Measurements from ENCODE around the gene GLT1D1. TPM values are rescaled to one million over a fixed set of nuclear protein-coding genes. Genes with fewer than 3 reads are reported as not detected.

The GLT1D1 gene
- total RNA-seq, 1 experiment from 2014 or later = not detected

GRCh38 chr12:128856035-128856790 lies 2.9 kb downstream of the GLT1D1 start (continued):
- TF ChIP-seq POLR2AphosphoS5 (IDR thresholded peaks at IDR 0.05; ENCODE audit: low read depth, low read length) (no peak), YY1 (IDR thresholded peaks at IDR 0.05; ENCODE audit: extremely low read depth, insufficient replicate concordance, low read depth, low read length) (no peak), CBX3 (IDR thresholded peaks at IDR 0.05; ENCODE audit: low read depth) (no peak)

DNA sequence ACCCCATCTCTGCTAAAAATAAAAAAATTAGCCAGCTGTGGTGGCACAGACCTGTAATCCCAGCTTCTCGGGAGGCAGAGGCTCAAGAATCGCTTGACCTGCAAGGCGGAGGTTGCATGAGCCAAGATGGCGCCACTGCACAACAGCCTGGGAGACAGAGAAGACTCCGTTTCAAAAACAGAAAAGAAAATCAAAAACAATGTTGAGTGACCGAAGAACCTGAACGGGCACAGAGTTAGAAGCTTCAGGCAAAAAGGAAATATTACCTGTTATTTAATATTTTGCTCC lies 3.5 kb downstream of the GLT1D1 start:
- Histone ChIP-seq H3K9me3 (ENCODE audit: control insufficient read depth in 1 of 2, insufficient read depth in 1 of 2, low read depth in 1 of 2, low read length in 2 of 2) (no peaks in the 10 kb centered on the region), H2AFZ (ENCODE audit: low read depth, low read length, poor library complexity, severe bottlenecking) (no peak overlapping the region), H3K9ac (ENCODE audit: low read length) (no peak overlapping the region), H3K9me2 (ENCODE audit: insufficient read depth) (no peaks in the 10 kb centered on the region), H3K27me3 (ENCODE audit: insufficient read depth, low read length) (no peaks in the 10 kb centered on the region), H3K36me3 (ENCODE audit: control insufficient read depth in 1 of 2, insufficient read depth in 2 of 2, low read length in 2 of 2) (no peaks in the 10 kb centered on the region), H3K4me3 (replicated peaks in 1 of 2; ENCODE audit: low read depth in 1 of 2, low read length in 2 of 2) (no peak overlapping the region), H3K4me1 (ENCODE audit: control insufficient read depth in 1 of 2, insufficient read depth in 2 of 2, low read length in 2 of 2) (no peaks in the 10 kb centered on the region), H3K27ac (ENCODE audit: low read depth, low read length) (no peak overlapping the region), H3K79me2 (ENCODE audit: insufficient read depth, low read length) (no peaks in the 10 kb centered on the region), H4K20me1 (ENCODE audit: insufficient read depth) (no peaks in the 10 kb centered on the region), H3K4me2 (ENCODE audit: low read length) (no peak overlapping the region)
- ATAC-seq (no peak), DNase-seq (ENCODE audit: low read depth, low spot score) (no peak)
- intact Hi-C loops (cut with micrococcal nuclease) = no loop called here
- RAD21 ChIA-PET (ENCODE audit: low non-redundant PET in 1 of 2, low total read pairs in 2 of 2, uncharacterized antibody in 2 of 2, unreplicated experiment in 2 of 2) = no interaction called here
- POLR2A ChIA-PET = no interaction called here
- BruUV-seq (replicated peaks) = no TSS peak
- CTCF ChIA-PET = no interaction called here
- TF ChIP-seq ZNF274 (IDR thresholded peaks at IDR 0.05; ENCODE audit: low read depth, low read length) = no peak
- no peak for TF ChIP-seq MAX (IDR thresholded peaks at IDR 0.05)
- TF ChIP-seq CTCF (IDR thresholded peaks at IDR 0.05 in 2 of 3, conservative IDR thresholded peaks at IDR 0.05 in 1 of 3; ENCODE audit: borderline replicate concordance in 1 of 3, insufficient read depth in 1 of 3, low read depth in 2 of 3, low read length in 2 of 3) = no peak
- TF ChIP-seq SRF (IDR thresholded peaks at IDR 0.05; ENCODE audit: low read depth) = no peak
- TF ChIP-seq ATF3 (IDR thresholded peaks at IDR 0.05) = no peak
- TF ChIP-seq FOSL1 (IDR thresholded peaks at IDR 0.05; ENCODE audit: low read depth) = no peak
- TF ChIP-seq EGR1 (IDR thresholded peaks at IDR 0.05; ENCODE audit: low read depth) = no peak
- TF ChIP-seq CEBPB (IDR thresholded peaks at IDR 0.05; ENCODE audit: low read depth) = no peak
- TF ChIP-seq SP1 (IDR thresholded peaks at IDR 0.05; ENCODE audit: low read depth) = no peak
- no peak for TF ChIP-seq ZFX (IDR thresholded peaks at IDR 0.05)
- TF ChIP-seq, protein P1, sequence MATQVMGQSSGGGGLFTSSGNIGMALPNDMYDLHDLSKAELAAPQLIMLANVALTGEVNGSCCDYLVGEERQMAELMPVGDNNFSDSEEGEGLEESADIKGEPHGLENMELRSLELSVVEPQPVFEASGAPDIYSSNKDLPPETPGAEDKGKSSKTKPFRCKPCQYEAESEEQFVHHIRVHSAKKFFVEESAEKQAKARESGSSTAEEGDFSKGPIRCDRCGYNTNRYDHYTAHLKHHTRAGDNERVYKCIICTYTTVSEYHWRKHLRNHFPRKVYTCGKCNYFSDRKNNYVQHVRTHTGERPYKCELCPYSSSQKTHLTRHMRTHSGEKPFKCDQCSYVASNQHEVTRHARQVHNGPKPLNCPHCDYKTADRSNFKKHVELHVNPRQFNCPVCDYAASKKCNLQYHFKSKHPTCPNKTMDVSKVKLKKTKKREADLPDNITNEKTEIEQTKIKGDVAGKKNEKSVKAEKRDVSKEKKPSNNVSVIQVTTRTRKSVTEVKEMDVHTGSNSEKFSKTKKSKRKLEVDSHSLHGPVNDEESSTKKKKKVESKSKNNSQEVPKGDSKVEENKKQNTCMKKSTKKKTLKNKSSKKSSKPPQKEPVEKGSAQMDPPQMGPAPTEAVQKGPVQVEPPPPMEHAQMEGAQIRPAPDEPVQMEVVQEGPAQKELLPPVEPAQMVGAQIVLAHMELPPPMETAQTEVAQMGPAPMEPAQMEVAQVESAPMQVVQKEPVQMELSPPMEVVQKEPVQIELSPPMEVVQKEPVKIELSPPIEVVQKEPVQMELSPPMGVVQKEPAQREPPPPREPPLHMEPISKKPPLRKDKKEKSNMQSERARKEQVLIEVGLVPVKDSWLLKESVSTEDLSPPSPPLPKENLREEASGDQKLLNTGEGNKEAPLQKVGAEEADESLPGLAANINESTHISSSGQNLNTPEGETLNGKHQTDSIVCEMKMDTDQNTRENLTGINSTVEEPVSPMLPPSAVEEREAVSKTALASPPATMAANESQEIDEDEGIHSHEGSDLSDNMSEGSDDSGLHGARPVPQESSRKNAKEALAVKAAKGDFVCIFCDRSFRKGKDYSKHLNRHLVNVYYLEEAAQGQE (IDR thresholded peaks at IDR 0.05; ENCODE audit: low read depth) = no peak
- no peak for TF ChIP-seq TCF7L2 (IDR thresholded peaks at IDR 0.05; ENCODE audit: borderline replicate concordance, extremely low read depth, insufficient read depth, insufficient read length)
- TF ChIP-seq RAD21 (IDR thresholded peaks at IDR 0.05; ENCODE audit: low read depth) = no peak
- no peak for TF ChIP-seq ELF1 (IDR thresholded peaks at IDR 0.05; ENCODE audit: borderline replicate concordance, low read depth)
- no peak for TF ChIP-seq SIN3A (IDR thresholded peaks at IDR 0.05; ENCODE audit: low read depth)
- no peak for TF ChIP-seq YY1 (IDR thresholded peaks at IDR 0.05; ENCODE audit: extremely low read depth, insufficient replicate concordance, low read depth, low read length)
